Measurements from ENCODE around the gene EPHA4.
A peak's percentile ranks its signal among the peaks of the same experiment; 100 is the strongest.

Gene EPHA4

GRCh38 chr2:221501883-221502269, 70.2 kb downstream of the EPHA4 start:
- no peak for DNase-seq

- DNase-seq = no peak
Observed at GRCh38 chr2:221501210-221501882, 70.8 kb downstream of the EPHA4 start.

GRCh38 chr2:221500501-221501209, 71.4 kb downstream of the EPHA4 start:
- DNase-seq = no peak

- DNase-seq = no peak
Observed at GRCh38 chr2:221495731-221496130, 76.4 kb downstream of the EPHA4 start.

DNA sequence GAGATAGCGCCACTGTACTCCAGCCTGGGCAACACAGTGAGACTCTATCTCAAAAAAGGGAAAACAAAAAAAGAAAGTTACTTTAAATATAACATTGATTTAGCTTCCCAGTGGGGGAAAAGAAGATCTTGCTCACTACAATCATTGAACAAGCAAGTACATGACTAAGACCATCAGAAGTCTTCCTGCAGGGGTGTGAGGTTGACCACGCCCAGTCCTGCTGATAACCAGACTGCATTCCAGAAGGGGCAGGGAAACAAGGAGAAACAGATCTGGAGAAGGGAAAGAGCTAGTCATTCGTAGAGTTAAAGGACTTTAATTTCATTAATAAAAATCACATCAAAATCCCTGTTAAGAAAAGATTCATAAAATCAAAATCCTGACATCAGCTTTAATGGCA, 77.5 kb downstream of the EPHA4 start:
- no peak for DNase-seq

DNA sequence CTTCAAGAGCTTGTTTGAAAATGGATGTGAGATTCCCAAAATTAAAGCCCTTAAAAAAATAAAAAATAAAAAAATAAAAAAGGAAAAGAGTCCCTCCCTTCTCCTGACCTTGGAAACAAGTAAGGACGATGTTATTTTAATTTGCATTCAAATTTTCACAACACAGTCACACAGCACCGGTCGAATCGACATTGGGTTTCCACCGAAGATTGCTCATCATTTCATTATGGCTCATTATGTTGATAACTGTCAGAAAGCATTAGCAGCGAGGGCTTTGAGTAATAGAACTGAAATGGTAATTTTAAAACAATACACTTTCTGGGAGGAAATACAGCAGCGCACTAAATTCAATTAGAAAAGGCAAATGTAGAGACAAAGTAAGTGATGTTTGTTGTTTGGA, 78.7 kb downstream of the EPHA4 start:
- no peak for DNase-seq

- DNase-seq = peak; percentile 44
Observed at GRCh38 chr2:221492636-221493035, 79.5 kb downstream of the EPHA4 start.

DNA sequence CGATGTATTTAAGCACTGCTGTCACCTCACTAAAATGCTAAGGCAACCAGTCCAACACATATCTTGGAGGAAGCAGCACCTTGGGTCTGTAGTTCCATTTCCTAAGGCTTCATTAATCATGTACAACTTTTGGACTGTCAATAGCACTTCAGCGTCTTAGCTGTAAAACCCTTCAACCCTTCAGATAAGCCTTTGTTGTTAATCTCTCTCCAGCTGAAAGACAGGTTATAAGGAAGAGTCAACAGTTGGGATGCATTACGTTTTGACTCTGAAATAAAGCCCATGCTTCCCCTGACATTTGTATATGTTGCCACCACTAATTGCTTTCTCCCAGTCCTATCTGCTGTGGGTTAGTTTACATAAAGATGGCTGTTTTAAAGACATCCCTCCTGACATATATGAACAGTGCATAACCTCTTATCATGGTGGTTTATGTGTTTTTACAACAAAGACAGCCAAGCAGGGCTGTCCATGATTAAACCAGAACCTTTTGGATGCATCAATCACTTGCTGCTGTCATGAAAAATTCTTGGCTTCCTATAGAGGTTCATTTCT, 81.5 kb downstream of the EPHA4 start:
- DNase-seq = peak; percentile 86

DNA sequence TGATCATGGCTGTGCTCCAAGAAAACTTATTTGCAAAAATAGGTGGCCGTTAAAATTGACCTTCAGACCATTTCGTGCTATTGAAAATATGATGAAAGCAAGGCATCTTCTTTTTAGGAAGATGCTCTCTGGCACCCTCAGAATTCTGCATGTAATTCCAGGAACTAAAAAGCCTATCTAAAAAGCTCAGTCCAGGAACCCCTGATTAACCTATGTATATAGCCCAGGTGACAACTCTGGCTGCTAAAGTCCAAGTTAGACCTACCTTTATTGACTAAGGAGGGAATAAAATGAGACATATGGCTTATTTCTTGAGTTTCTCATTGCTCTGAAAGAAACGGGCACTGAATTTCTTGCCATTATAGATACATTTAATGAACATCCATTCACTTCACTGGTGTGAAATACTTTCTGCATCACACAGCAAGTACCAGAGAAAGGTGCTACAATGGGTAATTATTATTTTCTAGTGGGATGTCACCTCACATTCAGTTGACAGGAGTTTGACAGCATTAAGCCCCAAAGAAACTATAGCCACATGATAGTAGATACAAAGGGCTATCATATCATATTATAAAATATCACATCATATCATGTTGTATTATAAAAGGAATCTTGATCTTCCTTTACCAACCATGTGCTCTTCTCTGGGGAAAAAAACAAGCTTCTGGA, 83.8 kb downstream of the EPHA4 start:
- no peak for DNase-seq

- DNase-seq = no peak
Observed at GRCh38 chr2:221486106-221486505, 86.0 kb downstream of the EPHA4 start.

DNA sequence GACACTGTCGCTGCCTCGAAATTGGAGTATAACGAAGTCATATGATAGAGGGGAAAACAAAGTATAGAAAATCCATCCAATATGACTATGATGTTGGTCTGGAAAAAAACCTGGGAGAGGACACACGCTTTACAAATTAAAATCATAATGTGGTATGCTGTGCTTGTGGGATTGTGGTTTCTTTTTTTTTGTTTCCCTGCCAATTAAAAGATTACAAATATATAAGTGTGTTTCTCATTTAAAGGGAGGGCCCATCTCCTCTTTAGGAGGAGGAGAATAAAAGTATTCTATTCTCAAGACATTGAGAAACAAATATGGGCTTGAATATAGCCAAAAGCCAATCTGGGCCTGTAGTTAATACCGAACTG, 86.6 kb downstream of the EPHA4 start:
- no peak for DNase-seq

GRCh38 chr2:221484761-221485502, 87.2 kb downstream of the EPHA4 start:
- no peak for DNase-seq

- no peak for DNase-seq
Observed at GRCh38 chr2:221482666-221483455, 89.2 kb downstream of the EPHA4 start.

- DNase-seq = no peak
Observed at GRCh38 chr2:221480821-221481220, 91.3 kb downstream of the EPHA4 start.

DNA sequence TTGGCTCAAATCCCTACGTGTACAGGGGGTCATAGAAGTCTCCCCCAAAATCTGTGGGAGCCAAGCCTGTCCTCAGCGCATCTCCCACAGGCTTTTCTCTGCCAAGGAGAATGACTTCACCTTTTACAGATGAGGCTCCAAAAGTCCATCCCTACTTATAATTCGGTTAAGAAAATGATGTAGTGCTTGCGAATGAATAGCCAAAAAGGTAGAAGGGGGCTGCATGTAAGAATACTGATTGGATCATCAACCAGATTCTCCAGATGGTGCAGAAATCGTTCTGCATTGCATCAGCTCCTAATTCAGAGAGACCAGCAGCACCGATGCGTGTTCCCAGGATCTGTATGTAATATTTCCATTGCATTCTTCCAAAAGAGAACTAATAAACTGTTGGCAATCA, 91.9 kb downstream of the EPHA4 start:
- DNase-seq = peak; percentile 43

DNA sequence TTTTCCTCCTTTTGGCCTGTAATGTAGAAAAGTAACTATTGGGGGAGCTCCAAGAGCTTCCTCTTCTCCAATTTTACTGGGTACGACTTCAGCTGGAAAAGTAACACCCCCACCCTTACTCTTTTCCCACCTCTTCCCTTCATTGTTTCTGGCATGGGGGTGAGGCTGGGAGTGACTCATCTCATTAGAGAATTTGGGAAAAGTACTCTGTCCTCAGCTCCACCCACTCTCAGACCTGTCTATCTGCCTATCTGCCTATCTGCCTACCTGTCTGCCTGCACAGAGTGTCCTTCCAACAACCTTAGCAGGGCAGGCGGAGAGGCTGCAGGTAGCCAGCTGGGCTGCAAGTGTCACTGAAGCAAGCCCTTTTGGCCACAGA, 93.6 kb downstream of the EPHA4 start:
- DNase-seq = no peak

DNA sequence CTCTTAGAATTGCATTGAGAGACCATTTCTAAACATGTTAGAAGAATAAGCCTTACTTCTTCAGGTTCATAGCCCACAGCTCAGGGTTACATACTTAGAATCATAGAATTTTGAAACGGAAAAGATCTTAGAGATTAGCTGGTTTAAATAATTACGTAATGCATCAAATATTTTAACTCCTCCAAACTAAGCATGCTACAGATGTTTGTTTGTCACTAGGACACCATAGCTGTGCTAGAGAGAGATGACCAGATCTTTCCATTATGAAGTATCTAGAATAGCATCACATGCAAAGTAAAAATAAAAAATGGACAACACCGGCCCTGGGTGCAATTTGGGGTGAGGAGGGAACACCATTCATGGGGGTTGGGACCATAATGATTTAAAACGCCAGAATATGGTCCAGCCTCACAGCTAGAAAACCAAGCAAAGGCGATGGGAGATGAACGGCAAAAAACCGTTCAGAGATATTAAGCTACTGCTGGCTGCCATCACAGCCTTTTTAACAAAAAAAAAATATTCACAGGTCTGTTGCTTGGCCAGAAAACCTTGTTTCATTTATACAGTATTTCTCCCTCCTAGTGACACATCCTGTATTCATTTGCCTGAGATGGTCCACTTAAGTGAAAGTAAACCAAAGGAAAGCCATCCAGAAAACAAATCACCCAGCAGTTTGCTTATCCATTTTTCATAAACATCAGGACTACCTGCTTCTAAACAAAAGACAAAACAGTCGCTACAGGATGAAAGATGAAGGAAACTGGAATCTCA, 94.2 kb downstream of the EPHA4 start:
- DNase-seq = no peak

GRCh38 chr2:221476195-221476594, 95.9 kb downstream of the EPHA4 start:
- no peak for DNase-seq

DNA sequence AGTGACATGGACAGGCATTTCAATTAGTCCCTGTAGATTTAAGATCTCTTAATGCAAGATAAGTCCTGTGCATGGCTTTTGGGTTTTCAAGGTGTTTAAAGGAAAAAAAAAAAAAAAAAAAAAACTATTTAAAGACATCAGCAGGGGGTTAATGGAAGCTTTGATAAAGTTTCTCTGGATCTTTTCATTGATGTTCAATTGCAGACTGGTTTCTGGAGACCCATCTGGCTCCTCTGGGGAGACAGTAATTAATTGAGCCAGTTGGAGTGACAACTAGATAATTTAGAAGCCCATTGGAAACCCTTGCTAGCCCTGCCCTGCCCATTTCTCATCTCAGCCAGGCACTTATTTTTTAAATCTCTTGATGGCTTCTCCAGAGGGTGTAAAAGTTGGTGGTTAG, 98.7 kb downstream of the EPHA4 start:
- peak; percentile 40 for DNase-seq

DNA sequence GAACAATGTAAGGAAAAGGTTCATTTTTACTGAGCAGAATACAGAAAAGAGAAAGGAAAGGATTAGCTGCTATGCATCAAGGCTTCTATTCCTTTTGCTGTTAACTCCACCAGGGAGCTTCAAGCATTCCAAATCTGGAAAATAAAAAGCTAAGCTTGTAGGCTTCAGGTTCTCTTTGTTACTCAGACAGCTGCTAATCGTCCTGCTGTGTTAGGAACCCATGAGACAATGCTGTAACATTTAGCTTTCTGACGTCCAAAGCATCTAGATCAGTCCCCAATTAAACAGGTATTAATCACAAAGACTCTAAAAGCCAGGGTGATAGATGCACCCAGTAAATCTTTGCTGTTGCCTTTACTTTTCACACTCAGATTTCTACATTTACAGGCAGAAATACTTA, 103.8 kb downstream of the EPHA4 start:
- no peak for DNase-seq

DNA sequence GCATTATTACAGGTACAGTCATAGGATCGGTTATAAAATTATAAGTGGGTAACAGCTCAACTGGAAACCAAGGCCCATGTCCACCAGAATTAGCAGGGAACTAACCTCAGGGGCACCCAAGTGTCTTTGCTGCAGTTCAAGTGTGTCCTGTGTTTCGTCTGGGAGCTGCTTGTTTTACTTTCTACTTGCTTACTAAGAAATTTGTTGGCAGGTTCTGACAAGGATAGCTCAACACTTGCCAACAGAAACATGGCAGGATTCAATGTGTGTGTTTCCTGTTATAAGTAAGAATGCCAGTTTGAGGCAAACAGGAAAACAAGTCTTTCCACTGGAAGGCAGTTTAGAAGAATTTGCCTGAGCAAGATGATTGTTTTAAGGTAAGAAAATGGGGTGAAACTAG, 104.5 kb downstream of the EPHA4 start:
- no peak for DNase-seq

- DNase-seq = no peak
Observed at GRCh38 chr2:221466744-221467143, 105.4 kb downstream of the EPHA4 start.

All from NCI-H82 (cell line).